LHCN-M2 (cell line): ENCODE measurements around the gene EPN1. TPM values are rescaled to one million over a fixed set of nuclear protein-coding genes. Genes with fewer than 3 reads are reported as not detected.

ENCODE experiments used
- DNase-seq: peaks from one replicate; pipeline ENCODE4 v3.0.0-alpha.2; 2012; ENCODE audit warnings: low read depth
- polyA plus RNA-seq: library from polyadenylated mRNA; unstranded; fragments of >200 nt; gene quantifications from one replicate; pipeline ENCODE4 v1.2.1, GENCODE V29; 2012; ENCODE audit warnings: missing spikeins
- total RNA-seq: library from RNA; depleted of rRNA; stranded (reverse); fragments of >200 nt; gene quantifications from 2 replicates; pipeline ENCODE4 v1.2.3, GENCODE V29; 2014; rRNA removed

Gene EPN1
- 126 and 145 TPM in 2 replicates for total RNA-seq
- polyA plus RNA-seq = 144 TPM

- DNase-seq = peak; percentile 93
Measured at GRCh38 chr19:55674841-55675660, at the start of gene EPN1. Gene EPN1, plus strand, starts transcription at chr19:55675226. Its CDS starts 3,402 bp downstream, at chr19:55678628.

GRCh38 chr19:55626350-55626749, 48.7 kb upstream of the EPN1 start:
- DNase-seq = no peak

- peak; percentile 88 for DNase-seq
Measured at GRCh38 chr19:55632463-55632834, 42.6 kb upstream of the EPN1 start.

- DNase-seq = no peak
Measured at GRCh38 chr19:55633861-55634260, 41.2 kb upstream of the EPN1 start.

- DNase-seq = no peak
Measured at GRCh38 chr19:55635334-55635717, 39.7 kb upstream of the EPN1 start.

GRCh38 chr19:55635856-55636440, 39.1 kb upstream of the EPN1 start:
- DNase-seq = no peak

GRCh38 chr19:55636723-55637122, 38.3 kb upstream of the EPN1 start:
- no peak for DNase-seq

GRCh38 chr19:55637534-55637933, 37.5 kb upstream of the EPN1 start:
- no peak for DNase-seq

- DNase-seq = peak; percentile 56
Measured at GRCh38 chr19:55638864-55639359, 36.1 kb upstream of the EPN1 start.

GRCh38 chr19:55640043-55640576, 34.9 kb upstream of the EPN1 start:
- DNase-seq = peak; percentile 78

- DNase-seq = peak; percentile 69
Measured at GRCh38 chr19:55640577-55641425, 34.2 kb upstream of the EPN1 start, which contains the start of gene ZNF580. Gene ZNF580, plus strand, starts transcription at chr19:55641002. Its CDS starts 1,507 bp downstream, at chr19:55642509.

- no peak for DNase-seq
Measured at GRCh38 chr19:55641426-55642152, 33.4 kb upstream of the EPN1 start.

GRCh38 chr19:55642153-55643002, 32.6 kb upstream of the EPN1 start:
- DNase-seq = no peak

GRCh38 chr19:55643003-55643886, 31.8 kb upstream of the EPN1 start, which contains the start of gene ZNF581:
Gene ZNF581, plus strand, starts transcription at chr19:55643649. Its CDS starts 923 bp downstream, at chr19:55644572.
- peak; percentile 68 for DNase-seq

- no peak for DNase-seq
Measured at GRCh38 chr19:55643887-55644176, 31.2 kb upstream of the EPN1 start.

GRCh38 chr19:55644191-55644833, 30.7 kb upstream of the EPN1 start:
- no peak for DNase-seq

GRCh38 chr19:55644842-55645511, 30.0 kb upstream of the EPN1 start:
- DNase-seq = no peak

GRCh38 chr19:55645512-55645881, 29.5 kb upstream of the EPN1 start:
- DNase-seq = no peak
